Esophagus squamous epithelium (tissue), 5 donors: ENCODE measurements around the gene CRYBB1. TPM values are rescaled to one million over a fixed set of nuclear protein-coding genes. Genes with fewer than 3 reads are reported as not detected.
A peak's percentile ranks its signal among the peaks of the same experiment; 100 is the strongest.

ENCODE experiments used
- DNase-seq: peaks from one replicate; lab custom pipeline; 2025; lab: John Stamatoyannopoulos, UW
- H3K27ac ChIP-seq, 4 donors: fragments of 200-600 bp; sonication (generic); one replicate each; pipeline ENCODE4 v1.5.1; 2016 to 2019; ENCODE audit warnings: mild to moderate bottlenecking in 1 of 4
- H3K27me3 ChIP-seq, 4 donors: fragments of 200-600 bp; sonication (generic); 1 replicate in 3 of 4; 2 replicates in 1 of 4; pipeline versions ENCODE4 v1.5.1 to v1.6.0; 2017 to 2021; ENCODE audit warnings: antibody characterized with exemption in 1 of 4
- H3K36me3 ChIP-seq, 3 donors: fragments of 200-600 bp; sonication (generic); one replicate each; pipeline ENCODE4 v1.5.1; 2016 to 2019
- H3K4me1 ChIP-seq, 3 donors: fragments of 200-600 bp; sonication (generic); one replicate each; pipeline ENCODE4 v1.5.1; 2017 to 2019
- H3K4me3 ChIP-seq, 4 donors: fragments of 200-600 bp; sonication (generic); 1 replicate in 3 of 4; 2 replicates in 1 of 4; pipeline ENCODE4 v1.5.1; 2016 to 2019; ENCODE audit warnings: mild to moderate bottlenecking in 2 of 4, moderate library complexity in 1 of 4
- H3K9me3 ChIP-seq, 3 donors: fragments of 200-600 bp; sonication (generic); one replicate each; pipeline ENCODE4 v1.5.1; 2016 to 2019
- POLR2A ChIP-seq, 4 donors: fragments of 450-650 bp; IDR thresholded peaks; one replicate each; pipeline ENCODE4 v1.6.1; 2017; ENCODE audit warnings: antibody characterized with exemption in 4 of 4, mild to moderate bottlenecking in 4 of 4, moderate library complexity in 3 of 4
- whole genome bisulfite sequencing, 2 donors: methylation state at CpG; one replicate each; pipeline ENCODE4 v1.1.5; 2018; 5-methylcytosine and 5-hydroxymethylcytosine counted together
- intact Hi-C: fragments of 100-400 bp; cut with DNase I; formaldehyde crosslinking; loops from one replicate; pipeline ENCODE4 v1.15.0; 2022
- total RNA-seq, 4 donors: library from RNA; depleted of rRNA; stranded (reverse); fragments of >200 nt; gene quantifications; one replicate each; pipeline ENCODE4 v1.1.0, GENCODE V29; 2016
- TF ChIP-seq, protein P1 (sequence below), 6 experiments: fragments of 450-650 bp in 4 of 6; fragments of 200-600 bp in 2 of 6; sonication (generic) in 2 of 6; IDR thresholded peaks; one replicate each; pipeline ENCODE4 v1.5.1; 2016 to 2019; ENCODE audit warnings: antibody characterized with exemption in 6 of 6, mild to moderate bottlenecking in 4 of 6, moderate library complexity in 4 of 6
- donor health status: DM: yes; HTN: yes; CAD: no.

Gene CRYBB1
- total RNA-seq, 4 donors from 2014 or later, result 0.95 TPM; not detected in 3

DNA sequence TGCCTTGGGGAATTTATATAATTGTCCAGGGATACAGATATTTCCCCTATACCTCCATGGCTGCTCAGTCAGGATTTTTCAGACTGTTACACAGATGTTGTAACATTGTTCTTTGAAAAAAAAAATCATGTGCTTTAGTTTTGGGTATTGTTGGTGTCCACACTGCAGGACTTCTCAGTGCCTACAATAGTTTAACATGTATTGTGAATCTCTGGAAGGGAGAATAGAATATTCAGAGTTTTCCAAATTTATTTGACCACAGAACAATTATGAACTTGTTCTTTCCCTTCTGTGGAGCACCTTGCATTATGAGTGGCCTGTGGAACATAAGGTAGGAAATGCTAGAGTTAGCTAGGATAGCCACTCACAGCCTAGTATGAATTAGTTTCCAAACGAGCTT is 18.5 kb upstream of the CRYBB1 start:
- no peak for TF ChIP-seq POLR2A (IDR thresholded peaks at IDR 0.05)
- TF ChIP-seq, protein P1, sequence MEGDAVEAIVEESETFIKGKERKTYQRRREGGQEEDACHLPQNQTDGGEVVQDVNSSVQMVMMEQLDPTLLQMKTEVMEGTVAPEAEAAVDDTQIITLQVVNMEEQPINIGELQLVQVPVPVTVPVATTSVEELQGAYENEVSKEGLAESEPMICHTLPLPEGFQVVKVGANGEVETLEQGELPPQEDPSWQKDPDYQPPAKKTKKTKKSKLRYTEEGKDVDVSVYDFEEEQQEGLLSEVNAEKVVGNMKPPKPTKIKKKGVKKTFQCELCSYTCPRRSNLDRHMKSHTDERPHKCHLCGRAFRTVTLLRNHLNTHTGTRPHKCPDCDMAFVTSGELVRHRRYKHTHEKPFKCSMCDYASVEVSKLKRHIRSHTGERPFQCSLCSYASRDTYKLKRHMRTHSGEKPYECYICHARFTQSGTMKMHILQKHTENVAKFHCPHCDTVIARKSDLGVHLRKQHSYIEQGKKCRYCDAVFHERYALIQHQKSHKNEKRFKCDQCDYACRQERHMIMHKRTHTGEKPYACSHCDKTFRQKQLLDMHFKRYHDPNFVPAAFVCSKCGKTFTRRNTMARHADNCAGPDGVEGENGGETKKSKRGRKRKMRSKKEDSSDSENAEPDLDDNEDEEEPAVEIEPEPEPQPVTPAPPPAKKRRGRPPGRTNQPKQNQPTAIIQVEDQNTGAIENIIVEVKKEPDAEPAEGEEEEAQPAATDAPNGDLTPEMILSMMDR (IDR thresholded peaks at IDR 0.05), result no peak
- no peaks in the 10 kb centered on the region for H3K36me3 ChIP-seq
- H3K9me3 ChIP-seq, result no peaks in the 10 kb centered on the region
- DNase-seq, result no peak
- peaks cover 0 to 36% (median 0%) of the 10 kb centered on the region in 4 donors for H3K27me3 ChIP-seq
- WGBS, 2 donors, result 29 to 31% methylated on average over 1 of the region's 1 CpG
- H3K4me1 ChIP-seq, result no peaks in the 10 kb centered on the region
- intact Hi-C loops, result no loop called here
- H3K4me3 ChIP-seq, result no peak overlapping the region
- no peak overlapping the region for H3K27ac ChIP-seq

DNA sequence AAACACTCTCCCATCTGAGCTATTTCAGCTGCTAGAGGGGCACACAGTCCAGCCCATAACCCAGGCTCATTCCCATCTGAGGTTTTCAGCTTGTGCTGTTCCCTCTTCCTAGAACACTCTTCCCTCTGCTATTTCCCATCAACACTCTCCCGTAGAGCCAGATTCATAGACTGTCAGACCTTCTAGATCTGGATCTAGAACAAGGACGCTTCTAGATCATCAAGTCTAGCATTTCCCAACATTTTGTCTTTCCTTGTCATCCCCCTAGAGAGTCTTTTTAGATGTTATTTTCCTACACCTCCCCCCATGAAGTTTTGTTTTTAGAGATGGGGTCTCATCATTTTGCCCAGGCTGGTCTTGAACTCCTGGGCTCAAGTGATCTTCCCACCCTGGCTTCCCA is 17.3 kb upstream of the CRYBB1 start:
- intact Hi-C loops, result no loop called here
- Histone ChIP-seq H3K36me3 (no peaks in the 10 kb centered on the region), H3K4me1 (no peaks in the 10 kb centered on the region), H3K9me3 (no peaks in the 10 kb centered on the region), H3K27me3 (peaks cover 0 to 25% (median 0%) of the 10 kb centered on the region in 4 donors), H3K27ac (no peak overlapping the region), H3K4me3 (no peak overlapping the region)
- TF ChIP-seq, protein P1 (IDR thresholded peaks at IDR 0.05), result no peak
- TF ChIP-seq POLR2A (IDR thresholded peaks at IDR 0.05), result no peak
- no peak for DNase-seq
- 85 to 89% methylated on average over 2 of the region's 2 CpGs for WGBS, 2 donors

DNA sequence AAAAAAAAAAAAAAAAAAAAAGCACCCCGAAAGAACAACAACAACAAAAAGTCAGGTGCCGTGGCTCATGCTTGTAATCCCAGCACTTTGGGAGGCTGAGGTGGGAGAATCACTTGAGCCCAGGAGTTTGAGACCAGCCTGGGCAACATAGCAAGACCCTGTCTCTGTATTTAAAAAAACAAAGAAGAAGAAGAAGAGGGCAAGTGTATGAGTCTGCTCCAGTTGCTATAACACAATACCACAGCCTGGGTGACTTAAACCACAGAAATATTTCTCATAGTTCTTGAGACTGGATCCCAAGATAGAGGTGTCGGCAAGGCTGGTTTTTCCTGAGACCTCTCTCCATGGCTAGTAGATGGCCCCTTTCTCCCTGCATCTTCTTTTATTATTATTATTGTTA is 16.4 kb upstream of the CRYBB1 start:
- Histone ChIP-seq H3K36me3 (no peaks in the 10 kb centered on the region), H3K4me1 (no peaks in the 10 kb centered on the region), H3K4me3 (no peak overlapping the region), H3K27me3 (peaks cover 0 to 15% (median 0%) of the 10 kb centered on the region in 4 donors), H3K9me3 (no peaks in the 10 kb centered on the region), H3K27ac (no peak overlapping the region)
- WGBS, 2 donors, result 84 to 93% methylated on average over 3 of the region's 3 CpGs
- TF ChIP-seq, protein P1 (IDR thresholded peaks at IDR 0.05), result no peak
- TF ChIP-seq POLR2A (IDR thresholded peaks at IDR 0.05), result no peak
- intact Hi-C loops, result no loop called here
- no peak for DNase-seq

DNA sequence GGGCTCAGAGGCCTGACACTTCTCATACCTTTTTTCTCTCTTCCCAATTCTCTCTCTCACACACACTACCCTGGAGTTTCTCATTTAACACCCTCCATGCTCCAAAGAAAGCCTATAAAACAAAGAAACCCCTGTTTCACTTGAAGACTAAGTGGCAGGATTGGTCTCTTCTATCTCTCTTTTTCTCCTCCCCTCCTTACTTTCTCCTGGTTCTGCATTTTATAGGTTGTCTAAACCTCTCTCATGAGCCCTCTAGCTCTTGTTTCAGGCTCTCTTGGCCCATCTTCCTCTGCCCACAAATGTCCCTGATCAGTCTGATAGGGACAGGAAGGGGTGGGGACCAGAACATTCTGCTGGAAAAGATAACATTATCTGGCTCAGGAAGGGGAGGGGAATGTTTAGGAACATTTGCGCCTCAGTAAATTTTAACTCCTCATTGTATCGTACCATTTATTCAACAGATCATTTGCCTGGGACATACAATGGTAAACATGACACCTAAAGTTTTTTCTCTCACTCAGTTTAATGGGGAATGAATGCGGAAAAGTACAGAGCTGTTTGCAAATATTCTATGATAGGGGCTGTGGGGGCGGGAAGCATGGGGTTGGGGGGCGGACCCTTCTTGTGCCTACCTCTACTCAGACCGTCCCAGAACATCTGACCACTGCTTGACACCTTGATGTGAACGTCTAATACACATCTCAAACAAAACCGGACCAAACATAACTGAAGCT is 14.8 kb upstream of the CRYBB1 start:
- TF ChIP-seq POLR2A (IDR thresholded peaks at IDR 0.05), result no peak
- TF ChIP-seq, protein P1 (IDR thresholded peaks at IDR 0.05), result no peak
- Histone ChIP-seq H3K36me3 (no peaks in the 10 kb centered on the region), H3K4me3 (no peak overlapping the region), H3K4me1 (no peaks in the 10 kb centered on the region), H3K27me3 (peaks cover 0 to 19% (median 0%) of the 10 kb centered on the region in 4 donors), H3K9me3 (no peaks in the 10 kb centered on the region), H3K27ac (peak overlapping the region in 3 of 4 donors; percentile 44 to 57 (median 47))
- intact Hi-C loops, result no loop called here
- 49 to 55% methylated on average over 7 to 8 of the region's 8 CpGs for WGBS, 2 donors
- no peak for DNase-seq

DNA sequence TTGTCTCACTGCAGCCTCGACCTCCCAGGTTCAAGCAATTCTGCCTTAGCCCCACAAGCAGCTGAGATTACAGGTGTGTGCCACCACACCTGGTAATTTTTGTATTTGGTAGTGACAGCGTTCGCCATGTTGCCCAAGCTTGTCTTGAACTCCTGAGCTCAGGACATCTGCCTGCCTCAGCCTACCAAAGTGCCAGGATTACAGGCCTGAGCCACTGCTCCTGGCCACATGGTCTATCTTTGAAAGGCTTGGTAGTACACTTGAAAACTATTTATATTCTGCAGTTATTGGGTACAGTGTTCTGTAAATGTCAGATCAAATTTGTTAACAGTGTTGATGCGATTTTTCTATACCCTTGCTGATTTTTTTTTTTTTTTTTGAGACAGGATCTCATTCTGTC is 13.5 kb upstream of the CRYBB1 start:
- WGBS, 2 donors, result 88 to 97% methylated on average over 4 of the region's 4 CpGs
- no peaks in the 10 kb centered on the region for H3K9me3 ChIP-seq
- intact Hi-C loops, result no loop called here

More for the DNA sequence above, 13.5 kb upstream of the CRYBB1 start:
- no peak for DNase-seq
- no peak for TF ChIP-seq POLR2A (IDR thresholded peaks at IDR 0.05)
- H3K27me3 ChIP-seq, result peaks cover 0 to 19% (median 0%) of the 10 kb centered on the region in 4 donors
- H3K27ac ChIP-seq, result no peak overlapping the region
- H3K4me1 ChIP-seq, result no peaks in the 10 kb centered on the region
- no peaks in the 10 kb centered on the region for H3K36me3 ChIP-seq
- H3K4me3 ChIP-seq, result no peak overlapping the region
